ENCODE results near the gene NSL1. TPM values are rescaled to one million over a fixed set of nuclear protein-coding genes. Genes with fewer than 3 reads are reported as not detected.
"Not testable (repeated sequence)": the region's sequence is repeated elsewhere in the genome, so short reads cannot be mapped to it uniquely, and the experiment has no call there.

Gene NSL1
- total RNA-seq, 1 donor from 2014 or later, result 30.2 TPM

- no peaks in the 10 kb centered on the region for H3K9me3 ChIP-seq
- intact Hi-C loops (cut with DNase I), result no loop called here
- no peak overlapping the region for H3K27ac ChIP-seq
- ATAC-seq, result no peak
- no peak overlapping the region for H3K4me3 ChIP-seq
- no peak for TF ChIP-seq CTCF (IDR thresholded peaks at IDR 0.05)
- H3K4me1 ChIP-seq, result no peaks in the 10 kb centered on the region
- H3K27me3 ChIP-seq, result no peaks in the 10 kb centered on the region
- no peaks in the 10 kb centered on the region for H3K36me3 ChIP-seq
- no peak for DNase-seq
These were observed 78.9 kb downstream of the NSL1 start for GRCh38 chr1:212712451-212713303.

- DNase-seq; H3K36me3 ChIP-seq; H3K9me3 ChIP-seq; H3K27me3 ChIP-seq; ATAC-seq; H3K4me3 ChIP-seq; H3K27ac ChIP-seq; H3K4me1 ChIP-seq; intact Hi-C loops (cut with DNase I): not testable (repeated sequence)
These were observed 79.6 kb downstream of the NSL1 start for GRCh38 chr1:212711974-212712373.

- Histone ChIP-seq H3K27me3 (no peaks in the 10 kb centered on the region), H3K4me1 (no peaks in the 10 kb centered on the region), H3K4me3 (no peak overlapping the region), H3K9me3 (no peaks in the 10 kb centered on the region), H3K27ac (no peak overlapping the region), H3K36me3 (no peaks in the 10 kb centered on the region)
- ATAC-seq (no peak), DNase-seq (no peak)
- no peak for TF ChIP-seq CTCF (IDR thresholded peaks at IDR 0.05)
- intact Hi-C loops (cut with DNase I), result no loop called here
These were observed 81.0 kb downstream of the NSL1 start for GRCh38 chr1:212710566-212710965.

- intact Hi-C loops (cut with DNase I), result no loop called here
- Histone ChIP-seq H3K4me3 (no peak overlapping the region), H3K9me3 (no peaks in the 10 kb centered on the region), H3K4me1 (peaks cover 13% of the 10 kb centered on the region), H3K27ac (no peak overlapping the region), H3K36me3 (no peaks in the 10 kb centered on the region), H3K27me3 (no peaks in the 10 kb centered on the region)
- no peak for TF ChIP-seq CTCF (IDR thresholded peaks at IDR 0.05)
- DNase-seq, result no peak
- no peak for ATAC-seq
These were observed 87.5 kb downstream of the NSL1 start for GRCh38 chr1:212703991-212704564.

GRCh38 chr1:212702672-212703071 lies 88.9 kb downstream of the NSL1 start:
- no peak overlapping the region for H3K27ac ChIP-seq
- H3K27me3 ChIP-seq, result no peaks in the 10 kb centered on the region
- TF ChIP-seq CTCF (IDR thresholded peaks at IDR 0.05), result no peak
- no peak for ATAC-seq
- DNase-seq, result no peak
- H3K4me3 ChIP-seq, result no peak overlapping the region
- intact Hi-C loops (cut with DNase I), result no loop called here
- H3K36me3 ChIP-seq, result no peaks in the 10 kb centered on the region
- H3K9me3 ChIP-seq, result no peaks in the 10 kb centered on the region
- peaks cover 26% of the 10 kb centered on the region for H3K4me1 ChIP-seq

GRCh38 chr1:212701910-212702309 lies 89.7 kb downstream of the NSL1 start:
- ATAC-seq, result no peak
- intact Hi-C loops (cut with DNase I), result no loop called here
- no peak for TF ChIP-seq CTCF (IDR thresholded peaks at IDR 0.05)
- Histone ChIP-seq H3K27me3 (no peaks in the 10 kb centered on the region), H3K36me3 (no peaks in the 10 kb centered on the region), H3K4me3 (no peak overlapping the region), H3K27ac (no peak overlapping the region), H3K4me1 (peaks cover 26% of the 10 kb centered on the region), H3K9me3 (no peaks in the 10 kb centered on the region)
- no peak for DNase-seq

Data from upper lobe of right lung (tissue), 1 donor.